IPS-18a (cell line): ENCODE results near the gene PLXNA4.

ENCODE experiments used
- H3K27ac ChIP-seq: one replicate; pipeline ENCODE4 v1.5.1; 2013; ENCODE audit warnings: low read length
- H3K27me3 ChIP-seq: one replicate; pipeline ENCODE4 v1.6.1; 2013; ENCODE audit warnings: mild to moderate bottlenecking, low read length; ENCODE audit not compliant: control insufficient read depth, insufficient read depth
- H3K36me3 ChIP-seq: one replicate; pipeline ENCODE4 v1.6.1; 2013; ENCODE audit warnings: low read depth, low read length; ENCODE audit not compliant: control insufficient read depth
- H3K4me1 ChIP-seq: one replicate; pipeline ENCODE4 v1.6.1; 2013; ENCODE audit warnings: low read depth, low read length; ENCODE audit not compliant: control insufficient read depth
- H3K4me3 ChIP-seq: one replicate; pipeline ENCODE4 v1.5.1; 2013; ENCODE audit warnings: low read length
- H3K9ac ChIP-seq: one replicate; pipeline ENCODE4 v1.6.1; 2013; ENCODE audit warnings: mild to moderate bottlenecking, low read length, moderate library complexity
- H3K9me3 ChIP-seq: one replicate; pipeline ENCODE4 v1.6.1; 2013; ENCODE audit warnings: low read depth, low read length; ENCODE audit not compliant: control insufficient read depth

Gene PLXNA4

GRCh38 chr7:132353936-132354335, 222.3 kb downstream of the PLXNA4 start:
- Histone ChIP-seq H3K4me3 (no peak overlapping the region), H3K36me3 (no peaks in the 10 kb centered on the region), H3K4me1 (no peaks in the 10 kb centered on the region), H3K27ac (no peak overlapping the region), H3K27me3 (no peaks in the 10 kb centered on the region), H3K9ac (no peak overlapping the region), H3K9me3 (no peaks in the 10 kb centered on the region)

GRCh38 chr7:132352800-132353199, 223.5 kb downstream of the PLXNA4 start:
- Histone ChIP-seq H3K9ac (no peak overlapping the region), H3K27me3 (no peaks in the 10 kb centered on the region), H3K27ac (no peak overlapping the region), H3K36me3 (no peaks in the 10 kb centered on the region), H3K4me1 (no peaks in the 10 kb centered on the region), H3K4me3 (no peak overlapping the region), H3K9me3 (no peaks in the 10 kb centered on the region)

- Histone ChIP-seq H3K4me1 (no peaks in the 10 kb centered on the region), H3K36me3 (no peaks in the 10 kb centered on the region), H3K4me3 (no peak overlapping the region), H3K9ac (no peak overlapping the region), H3K27ac (no peak overlapping the region), H3K9me3 (no peaks in the 10 kb centered on the region), H3K27me3 (no peaks in the 10 kb centered on the region)
These were observed 224.2 kb downstream of the PLXNA4 start for GRCh38 chr7:132351954-132352499.

GRCh38 chr7:132350741-132351140, 225.5 kb downstream of the PLXNA4 start:
- no peaks in the 10 kb centered on the region for H3K9me3 ChIP-seq
- H3K4me1 ChIP-seq, result no peaks in the 10 kb centered on the region
- no peaks in the 10 kb centered on the region for H3K27me3 ChIP-seq
- no peak overlapping the region for H3K4me3 ChIP-seq
- H3K27ac ChIP-seq, result no peak overlapping the region
- no peak overlapping the region for H3K9ac ChIP-seq
- H3K36me3 ChIP-seq, result no peaks in the 10 kb centered on the region

GRCh38 chr7:132349075-132349474, 227.2 kb downstream of the PLXNA4 start:
- Histone ChIP-seq H3K4me3 (no peak overlapping the region), H3K4me1 (no peaks in the 10 kb centered on the region), H3K9me3 (no peaks in the 10 kb centered on the region), H3K36me3 (no peaks in the 10 kb centered on the region), H3K27ac (no peak overlapping the region), H3K9ac (no peak overlapping the region), H3K27me3 (no peaks in the 10 kb centered on the region)

- no peak overlapping the region for H3K9ac ChIP-seq
- no peak overlapping the region for H3K27ac ChIP-seq
- H3K4me3 ChIP-seq, result no peak overlapping the region
- H3K27me3 ChIP-seq, result no peaks in the 10 kb centered on the region
- no peaks in the 10 kb centered on the region for H3K9me3 ChIP-seq
- no peaks in the 10 kb centered on the region for H3K36me3 ChIP-seq
- H3K4me1 ChIP-seq, result no peaks in the 10 kb centered on the region
These were observed 227.9 kb downstream of the PLXNA4 start for GRCh38 chr7:132348341-132348740.

DNA sequence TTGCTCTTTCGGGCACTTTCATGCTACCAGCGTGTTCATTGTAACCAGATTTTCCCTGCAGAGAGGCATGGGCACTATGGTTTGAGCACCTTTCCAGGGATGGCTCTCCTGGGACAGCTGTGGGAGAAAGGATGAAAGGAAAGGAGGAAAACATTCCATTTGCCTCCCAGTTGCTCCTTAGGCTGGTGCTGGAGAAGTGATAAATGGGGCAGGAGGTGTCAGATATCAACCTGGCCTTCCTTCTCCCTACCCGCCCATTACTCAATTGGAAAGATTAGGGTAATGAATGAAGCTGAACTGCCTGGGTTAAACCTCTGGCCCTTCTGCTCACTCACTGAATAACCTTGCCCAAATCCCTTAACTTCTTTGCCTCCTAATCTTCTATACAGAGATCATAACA, 228.4 kb downstream of the PLXNA4 start:
- Histone ChIP-seq H3K27ac (no peak overlapping the region), H3K36me3 (no peaks in the 10 kb centered on the region), H3K4me3 (no peak overlapping the region), H3K4me1 (no peaks in the 10 kb centered on the region), H3K9me3 (no peaks in the 10 kb centered on the region), H3K9ac (no peak overlapping the region), H3K27me3 (no peaks in the 10 kb centered on the region)

- H3K36me3 ChIP-seq, result no peaks in the 10 kb centered on the region
These were observed 229.1 kb downstream of the PLXNA4 start for GRCh38 chr7:132347123-132347522.

DNA sequence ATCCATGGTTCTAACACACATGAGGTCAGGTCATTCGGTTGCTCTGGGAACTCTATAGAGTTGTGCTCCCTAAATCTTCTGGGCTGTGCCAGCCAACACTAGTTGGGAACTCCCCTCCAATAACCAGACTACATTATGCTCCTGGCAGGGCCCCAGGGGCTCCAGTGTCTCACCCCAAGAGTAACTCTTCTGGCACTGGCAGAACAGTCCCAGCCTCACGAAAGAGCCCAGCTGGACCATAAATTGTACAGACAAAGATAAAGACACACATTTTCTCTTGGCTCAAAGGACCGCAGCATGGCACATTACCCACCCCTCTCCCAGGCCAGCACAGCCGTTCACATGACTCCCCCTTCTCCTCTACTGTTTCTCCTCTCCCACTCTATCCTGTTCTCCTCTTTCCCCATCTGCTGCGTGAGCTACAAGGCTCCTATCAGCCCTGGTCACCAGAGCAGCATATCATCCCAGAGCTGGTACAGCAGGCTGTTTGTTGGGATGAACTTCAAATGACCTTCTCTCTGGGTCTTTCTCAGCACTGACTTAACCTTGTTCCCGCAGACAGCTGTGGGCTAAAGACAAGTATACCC, 230.6 kb downstream of the PLXNA4 start:
- H3K27ac ChIP-seq, result no peak overlapping the region
- no peaks in the 10 kb centered on the region for H3K36me3 ChIP-seq
- no peaks in the 10 kb centered on the region for H3K4me1 ChIP-seq
- H3K9me3 ChIP-seq, result no peaks in the 10 kb centered on the region
- H3K4me3 ChIP-seq, result no peak overlapping the region
- no peaks in the 10 kb centered on the region for H3K27me3 ChIP-seq
- no peak overlapping the region for H3K9ac ChIP-seq

More at GRCh38 chr7:132347123-132347522, 229.1 kb downstream of the PLXNA4 start:
- Histone ChIP-seq H3K27me3 (no peaks in the 10 kb centered on the region), H3K27ac (no peak overlapping the region), H3K4me3 (no peak overlapping the region), H3K9ac (no peak overlapping the region), H3K9me3 (no peaks in the 10 kb centered on the region), H3K4me1 (no peaks in the 10 kb centered on the region)

- Histone ChIP-seq H3K27me3 (no peaks in the 10 kb centered on the region), H3K36me3 (no peaks in the 10 kb centered on the region), H3K9ac (no peak overlapping the region), H3K27ac (no peak overlapping the region), H3K4me1 (no peaks in the 10 kb centered on the region), H3K9me3 (no peaks in the 10 kb centered on the region), H3K4me3 (no peak overlapping the region)
These were observed 231.2 kb downstream of the PLXNA4 start for GRCh38 chr7:132345030-132345429.

DNA sequence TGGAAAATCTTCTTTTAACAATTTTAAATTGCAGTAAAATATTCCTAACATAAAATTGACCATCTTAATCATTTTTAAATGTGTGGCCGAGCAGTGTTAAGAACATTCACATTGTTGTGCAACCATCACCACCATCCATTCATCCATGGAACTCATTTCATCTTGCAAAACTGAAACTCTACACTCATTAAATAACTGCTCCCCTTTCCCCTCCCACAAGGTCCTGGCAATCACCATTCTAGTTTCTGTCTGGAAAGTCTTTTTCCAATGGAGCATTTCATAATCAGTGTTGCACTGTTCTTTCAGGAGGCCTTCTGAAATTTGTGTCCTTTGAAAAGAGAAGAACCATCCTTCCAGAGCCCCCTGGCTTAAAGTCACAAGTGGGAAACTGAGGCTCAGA, 233.1 kb downstream of the PLXNA4 start:
- Histone ChIP-seq H3K4me1 (no peaks in the 10 kb centered on the region), H3K9me3 (no peaks in the 10 kb centered on the region), H3K9ac (no peak overlapping the region), H3K27me3 (no peaks in the 10 kb centered on the region), H3K27ac (no peak overlapping the region), H3K4me3 (no peak overlapping the region), H3K36me3 (no peaks in the 10 kb centered on the region)

- H3K4me3 ChIP-seq, result no peak overlapping the region
- H3K9ac ChIP-seq, result no peak overlapping the region
These were observed 238.7 kb downstream of the PLXNA4 start for GRCh38 chr7:132337450-132338080.

More at GRCh38 chr7:132337450-132338080, 238.7 kb downstream of the PLXNA4 start:
- Histone ChIP-seq H3K4me1 (no peaks in the 10 kb centered on the region), H3K9me3 (no peaks in the 10 kb centered on the region), H3K36me3 (no peaks in the 10 kb centered on the region), H3K27ac (no peak overlapping the region), H3K27me3 (no peaks in the 10 kb centered on the region)
